ENCODE results near the gene SMURF1. TPM values are rescaled to one million over a fixed set of nuclear protein-coding genes. Genes with fewer than 3 reads are reported as not detected.

The SMURF1 gene
- total RNA-seq, 1 experiment from 2014 or later = 19.0 TPM

DNA sequence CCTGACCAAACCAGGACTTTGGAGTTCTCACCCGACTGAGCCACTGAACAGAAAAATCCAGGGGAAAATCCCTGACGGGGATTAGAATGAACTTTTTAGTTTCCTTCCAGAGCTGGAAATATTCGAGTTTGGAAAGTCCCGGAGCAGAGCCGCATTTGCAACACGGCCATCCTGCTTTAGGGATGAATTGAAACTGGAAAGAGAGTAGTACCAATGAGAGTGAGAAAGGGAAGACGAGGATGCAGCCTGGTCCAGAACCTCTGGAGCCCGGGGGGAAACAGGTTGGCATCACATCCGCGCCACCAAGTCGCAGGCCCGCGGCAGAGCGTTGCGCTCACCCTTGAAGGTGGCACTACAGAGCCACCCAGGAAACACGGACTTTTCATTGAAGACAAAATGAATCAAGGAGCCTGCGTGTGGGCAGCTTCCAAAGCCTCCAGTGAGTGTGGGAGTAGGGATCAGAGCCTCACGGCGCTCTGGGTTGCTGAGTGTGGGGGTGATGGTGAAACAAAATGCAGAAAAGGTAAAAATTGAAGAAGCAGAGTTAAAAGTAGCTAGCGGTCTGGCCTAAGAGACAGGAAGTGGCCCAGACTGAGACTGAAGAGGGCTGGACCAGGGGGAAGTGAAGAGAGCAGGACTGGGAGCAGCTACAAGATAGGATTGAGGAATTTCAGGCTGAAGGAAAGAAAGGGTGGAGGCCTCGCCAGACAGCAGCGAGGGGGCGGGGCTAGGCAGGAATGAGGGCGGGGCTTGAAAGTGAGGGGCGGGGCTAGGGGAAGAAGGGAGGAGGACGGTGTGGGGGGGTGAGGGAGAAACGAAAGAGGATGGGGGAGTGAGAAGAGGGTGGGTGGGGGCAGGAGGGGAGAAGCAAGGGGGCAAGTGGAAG lies 1.8 kb downstream of the SMURF1 start:
- DNase-seq (ENCODE audit: low spot score) = peak; percentile 85

DNA sequence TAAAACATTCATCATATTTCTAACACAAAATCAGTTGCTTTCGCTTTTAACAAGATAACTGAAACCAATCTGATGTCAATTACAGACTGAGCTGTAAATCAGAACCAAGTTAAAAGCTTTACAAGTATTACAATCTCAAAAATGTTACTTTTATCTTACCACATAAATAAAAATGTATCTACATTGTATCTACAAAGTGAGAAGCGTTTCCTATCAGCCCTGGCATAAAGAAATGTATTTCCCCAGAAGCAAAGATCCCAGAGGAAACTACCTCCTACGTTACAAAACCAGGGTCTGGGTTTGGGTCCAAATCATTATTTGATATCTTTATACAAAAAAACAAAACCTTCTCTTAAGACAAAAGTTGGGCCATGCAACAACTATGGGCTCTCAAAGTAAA lies 2.6 kb downstream of the SMURF1 start:
- DNase-seq (ENCODE audit: low spot score) = no peak

DNA sequence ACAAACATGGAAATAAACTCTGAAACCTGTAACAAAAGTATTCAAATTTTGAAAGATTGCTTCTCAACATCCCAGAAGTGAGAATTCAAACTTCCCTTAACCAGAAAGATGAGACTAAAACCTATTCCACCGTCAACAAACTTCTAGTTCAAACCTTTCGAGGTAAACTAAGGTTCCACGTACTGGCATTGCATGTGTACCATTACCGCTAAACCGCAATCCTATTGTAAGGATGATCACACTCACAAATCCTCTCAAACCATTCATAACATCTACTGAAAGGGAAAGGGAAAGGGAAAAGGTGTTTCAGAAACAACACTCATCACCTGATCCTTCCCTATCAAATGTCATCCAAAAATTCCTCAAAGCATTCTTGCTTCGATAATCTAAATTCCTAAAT lies 3.1 kb downstream of the SMURF1 start:
- DNase-seq (ENCODE audit: low spot score) = no peak

DNA sequence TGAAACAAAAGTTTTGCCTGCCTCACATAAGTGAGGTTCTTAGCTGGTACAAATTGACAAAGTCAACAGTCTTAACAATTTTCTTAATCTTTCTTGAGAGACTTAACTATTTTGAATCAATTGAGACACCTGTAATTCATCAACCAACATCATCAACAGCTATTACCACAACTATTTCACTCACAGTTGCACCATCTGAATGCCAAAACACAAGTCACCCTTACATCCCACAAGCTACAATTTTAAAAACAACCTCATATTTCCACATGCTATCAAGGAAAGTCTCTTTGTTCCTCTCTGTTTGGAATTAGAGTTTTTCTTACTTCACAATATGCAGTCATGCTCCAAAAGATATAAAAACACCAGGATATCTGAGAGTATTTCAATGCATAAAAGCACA lies 4.9 kb downstream of the SMURF1 start:
- no peak for DNase-seq (ENCODE audit: low spot score)

DNA sequence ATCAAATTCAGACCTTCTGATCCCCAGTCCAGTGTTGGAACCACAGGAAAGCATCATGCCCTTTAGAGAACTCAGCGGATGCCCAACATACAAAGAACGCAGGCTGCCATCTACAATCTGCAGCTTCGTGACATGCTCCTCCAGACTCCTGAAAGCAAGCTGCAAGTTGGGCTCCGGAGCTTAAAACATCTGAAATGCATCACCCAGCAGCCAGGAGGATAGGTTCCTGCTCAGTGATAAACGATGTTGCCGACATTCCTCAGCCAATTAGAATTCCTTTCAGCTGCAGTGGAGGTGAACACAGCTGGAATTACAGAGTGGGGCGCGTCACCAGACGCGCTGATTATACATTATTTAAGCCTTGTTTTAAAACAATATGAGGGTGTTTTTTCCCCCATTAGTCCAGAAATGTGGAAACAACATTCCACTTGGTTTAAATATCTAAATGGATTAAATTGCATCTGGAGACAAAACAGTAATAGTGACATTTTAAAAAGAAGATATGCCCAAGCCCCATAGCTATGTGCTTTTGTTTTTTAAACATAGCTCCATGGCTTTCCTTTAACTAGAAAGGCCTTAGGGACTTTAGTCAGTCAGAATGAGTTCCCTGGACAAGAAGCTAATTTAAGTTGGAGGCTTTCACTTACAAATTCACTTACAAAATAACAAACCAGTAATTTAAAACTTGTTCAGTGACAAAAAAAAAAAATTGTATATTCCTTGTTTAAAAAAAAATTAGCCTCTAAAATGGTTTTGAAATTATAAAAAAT lies 6.3 kb downstream of the SMURF1 start:
- peak; percentile 63 for DNase-seq (ENCODE audit: low spot score)

DNA sequence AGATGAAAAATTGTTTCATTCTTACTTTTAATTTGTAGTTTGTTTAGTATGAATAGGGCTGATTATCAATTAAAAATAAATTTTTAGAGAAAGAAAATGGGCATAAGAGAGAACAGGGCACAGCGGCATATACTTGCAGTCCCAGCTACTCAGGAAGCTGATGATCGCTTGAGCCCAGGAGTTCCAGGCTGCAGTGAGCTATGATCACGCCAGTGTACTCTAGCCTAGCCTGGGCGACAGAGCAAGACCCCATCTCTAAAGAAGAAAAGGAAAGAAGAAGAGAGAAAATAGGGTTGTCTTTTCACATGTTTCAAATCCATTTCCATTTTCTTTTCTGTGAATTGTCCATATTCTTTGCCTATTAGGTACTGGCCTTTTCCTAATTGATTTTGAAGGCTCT lies 8.0 kb downstream of the SMURF1 start:
- DNase-seq (ENCODE audit: low spot score) = no peak

DNA sequence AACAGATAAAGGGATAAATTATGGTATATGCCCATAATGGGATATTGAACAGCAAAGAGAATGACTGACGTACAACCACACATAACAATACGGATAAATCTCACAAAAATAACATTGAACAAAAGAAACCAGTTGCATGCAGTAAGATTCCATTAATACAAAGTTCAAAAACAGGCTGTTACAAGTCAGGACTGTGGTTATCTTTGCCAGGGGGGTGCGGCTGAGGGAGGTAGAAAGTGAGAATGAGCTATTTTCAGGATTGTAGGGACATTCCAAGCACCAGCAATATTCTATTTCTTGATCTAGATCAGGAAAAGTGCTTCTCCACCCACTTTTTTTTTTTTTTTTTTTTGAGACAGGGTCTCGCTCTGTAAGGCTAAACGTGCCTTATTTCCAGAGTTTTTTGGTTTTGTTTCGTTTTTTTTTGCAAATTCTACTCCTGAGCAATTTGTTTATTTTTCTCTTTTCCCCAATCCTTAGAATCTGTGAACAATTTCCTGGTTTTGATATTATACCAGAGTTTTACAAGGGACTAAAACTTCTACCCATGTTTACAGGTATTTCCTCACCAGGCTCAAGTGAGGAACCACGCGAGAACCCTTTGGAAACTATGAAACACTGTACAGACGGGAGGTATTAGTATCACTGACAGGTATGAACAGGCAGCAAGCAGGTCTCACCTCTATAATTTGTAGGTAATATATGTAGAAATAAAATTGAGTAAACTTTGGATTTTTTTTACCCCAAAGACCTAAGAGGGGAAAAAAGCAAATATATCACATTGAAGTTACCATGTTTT lies 9.9 kb downstream of the SMURF1 start:
- no peak for DNase-seq (ENCODE audit: low spot score)

DNA sequence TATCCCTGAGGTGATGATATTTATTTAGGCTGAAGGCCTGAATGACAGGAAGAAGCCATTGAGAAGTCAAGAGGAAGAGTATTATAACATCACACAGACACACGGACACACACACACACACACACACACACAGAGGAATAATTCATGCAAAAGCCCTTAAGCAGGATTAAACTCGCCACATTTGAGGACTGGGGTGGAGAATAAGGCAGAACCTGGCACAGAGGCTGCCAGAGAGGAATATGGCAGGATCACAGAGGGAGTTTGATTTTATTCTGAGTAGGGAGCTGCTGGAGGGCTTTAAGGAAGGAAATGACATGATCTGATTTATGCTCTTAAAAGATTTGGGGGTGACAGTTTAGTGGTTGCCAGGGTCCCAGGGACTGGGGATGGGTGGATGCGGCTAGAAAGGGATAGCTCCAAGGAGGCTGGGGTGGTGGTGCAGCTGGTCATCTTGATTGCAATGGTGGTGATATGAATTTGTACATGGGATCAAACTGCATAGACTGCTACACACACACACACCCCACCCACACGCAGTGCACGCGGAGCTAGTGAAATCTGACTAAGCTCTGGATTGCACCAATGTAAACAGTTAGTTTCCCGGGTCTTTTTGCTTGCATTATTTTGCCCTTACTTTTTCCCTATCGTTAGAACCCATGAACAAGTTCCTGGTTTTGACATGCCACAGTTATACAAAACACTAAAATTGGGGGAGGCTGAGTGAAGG lies 11.2 kb downstream of the SMURF1 start:
- DNase-seq (ENCODE audit: low spot score) = no peak

DNA sequence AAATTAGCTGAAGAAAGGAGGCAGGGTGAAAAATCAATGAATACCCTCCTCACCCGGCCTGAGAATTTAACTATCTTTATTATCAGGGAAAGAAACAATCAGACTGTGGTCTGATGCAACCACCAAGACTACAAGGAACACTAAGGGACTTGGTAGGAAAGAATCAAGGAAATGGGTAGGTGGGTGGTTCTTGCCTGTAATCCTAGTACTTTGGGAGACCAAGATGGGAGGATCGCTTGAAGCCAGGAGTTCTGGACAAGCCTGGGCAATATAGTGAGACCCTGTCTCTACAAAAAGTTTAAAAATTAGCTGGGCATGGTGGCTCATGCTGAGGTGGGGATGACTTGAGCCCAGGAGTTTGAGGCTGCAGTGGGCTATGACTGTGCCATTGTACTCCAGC lies 12.6 kb downstream of the SMURF1 start:
- DNase-seq (ENCODE audit: low spot score) = no peak

DNA sequence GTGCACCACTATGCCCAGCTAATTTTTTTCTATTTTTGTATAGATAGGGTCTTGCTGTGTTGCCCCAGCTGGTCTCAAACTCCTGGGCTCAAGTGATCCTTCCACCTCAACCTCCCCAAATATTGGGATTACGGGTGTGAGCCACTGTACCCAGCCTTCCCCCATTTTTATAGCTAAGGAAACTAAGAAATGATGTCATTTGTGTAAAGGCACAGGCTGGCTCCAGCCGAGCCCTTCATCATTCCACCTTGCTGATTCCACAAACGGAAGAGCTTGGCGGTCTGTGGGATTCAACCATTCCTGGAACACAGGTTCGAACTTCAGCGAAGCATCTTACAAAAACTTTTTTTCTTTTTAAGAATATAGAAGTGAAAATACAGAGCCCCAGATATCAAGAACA lies 14.4 kb downstream of the SMURF1 start:
- no peak for DNase-seq (ENCODE audit: low spot score)

DNA sequence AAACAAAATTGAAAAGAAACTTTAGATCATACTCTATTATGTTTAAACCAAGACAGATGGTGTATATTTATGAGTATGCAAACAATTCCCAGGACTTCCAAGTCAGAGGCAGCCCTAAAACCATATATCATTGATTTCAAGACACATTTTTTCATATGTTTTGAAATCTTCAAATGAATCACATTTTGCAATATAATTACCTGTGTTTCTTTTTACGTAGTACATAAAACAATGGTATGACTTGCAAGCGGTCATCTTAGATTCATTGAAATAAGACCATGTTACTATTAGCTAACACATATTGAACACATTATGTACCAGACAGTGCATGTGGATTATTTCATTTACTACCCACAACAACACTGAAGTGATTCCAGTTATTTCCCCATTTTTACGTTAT lies 14.9 kb downstream of the SMURF1 start:
- no peak for DNase-seq (ENCODE audit: low spot score)

DNA sequence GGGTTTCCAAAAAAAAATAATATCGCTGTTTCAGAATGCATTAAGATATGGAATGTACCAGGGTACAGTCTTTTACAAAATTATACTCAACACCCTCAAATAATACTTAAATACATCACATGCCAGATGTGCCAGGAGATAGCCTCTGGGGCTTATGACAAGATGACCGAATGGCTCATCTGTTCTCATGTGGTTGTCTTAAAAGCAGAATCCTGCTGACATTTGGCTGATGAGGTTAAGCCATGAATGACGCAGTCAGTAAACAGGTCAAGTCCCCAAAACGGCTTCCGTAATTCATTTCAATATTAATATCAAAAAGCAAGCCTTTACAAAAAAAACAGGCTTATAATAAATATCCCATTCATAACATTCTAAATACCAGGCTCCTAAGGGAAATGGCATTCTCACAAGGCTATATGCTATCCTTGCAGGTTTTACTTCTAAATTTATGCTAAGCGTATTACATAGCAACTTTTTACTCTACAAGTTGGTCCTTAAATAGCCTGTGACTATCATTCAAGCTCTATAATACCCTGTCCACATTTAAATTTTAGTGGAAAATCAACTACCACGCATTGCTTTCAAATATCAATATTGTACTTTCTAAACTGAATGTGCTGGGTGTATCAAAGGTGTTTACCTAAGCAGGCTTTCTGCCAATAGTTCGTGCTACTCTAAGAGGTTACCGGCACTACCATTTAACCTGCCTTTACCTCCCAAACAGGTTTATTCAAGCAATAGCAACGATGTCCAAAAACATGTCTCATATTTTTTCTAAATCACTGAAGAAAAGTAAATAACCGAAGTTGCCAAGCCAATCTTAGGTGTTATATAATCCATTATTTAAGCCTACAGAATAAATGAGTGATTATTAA lies 15.6 kb downstream of the SMURF1 start:
- DNase-seq (ENCODE audit: low spot score) = no peak

DNA sequence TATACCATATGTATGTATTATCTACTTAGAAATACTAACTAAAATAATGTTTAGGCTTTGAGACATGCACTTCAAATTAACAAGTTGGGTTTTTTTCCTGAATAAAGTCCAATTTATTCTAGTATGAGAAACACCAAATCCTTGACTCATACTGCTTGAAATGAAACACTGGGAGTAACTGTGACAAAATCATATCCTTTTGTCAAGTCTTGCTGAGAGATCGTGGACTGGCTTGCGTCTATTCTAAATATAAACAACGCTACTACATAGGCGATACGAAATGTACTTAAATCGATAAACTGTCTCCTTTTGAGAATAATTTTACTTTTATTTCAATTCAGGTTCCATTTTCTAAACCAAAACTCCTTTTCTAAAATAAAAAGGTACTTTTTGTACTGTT lies 16.3 kb downstream of the SMURF1 start:
- DNase-seq (ENCODE audit: low spot score) = no peak

DNA sequence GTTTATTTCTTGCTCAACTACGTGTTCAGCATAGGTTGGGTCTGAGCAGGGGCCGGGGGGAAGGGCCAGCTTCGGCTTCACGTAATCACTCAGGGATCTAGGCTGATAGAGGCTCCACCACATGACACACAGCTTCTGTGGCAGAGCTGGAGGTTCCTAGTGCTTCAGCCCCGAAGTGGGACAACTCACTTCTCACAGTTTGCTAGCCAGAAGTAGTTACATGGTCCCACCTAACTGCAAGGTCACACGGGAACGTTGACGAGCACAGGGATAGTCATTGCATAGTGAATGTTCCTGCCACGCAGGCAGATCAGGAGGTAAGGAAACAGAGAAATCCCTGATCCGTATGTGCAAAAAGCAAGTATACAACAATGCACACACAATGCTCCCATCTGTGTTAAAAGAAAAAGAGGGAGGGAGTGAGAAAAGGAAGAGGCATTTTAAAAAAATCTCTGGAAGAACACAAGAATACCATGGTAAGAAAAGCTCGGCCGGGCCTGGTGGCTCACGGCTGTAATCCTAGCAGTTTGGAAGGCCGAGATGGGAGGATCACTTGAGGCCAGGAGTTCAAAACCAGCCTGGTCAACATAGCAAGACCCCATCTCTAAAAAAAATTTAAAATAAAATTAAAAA lies 16.9 kb downstream of the SMURF1 start:
- DNase-seq (ENCODE audit: low spot score) = no peak

DNA sequence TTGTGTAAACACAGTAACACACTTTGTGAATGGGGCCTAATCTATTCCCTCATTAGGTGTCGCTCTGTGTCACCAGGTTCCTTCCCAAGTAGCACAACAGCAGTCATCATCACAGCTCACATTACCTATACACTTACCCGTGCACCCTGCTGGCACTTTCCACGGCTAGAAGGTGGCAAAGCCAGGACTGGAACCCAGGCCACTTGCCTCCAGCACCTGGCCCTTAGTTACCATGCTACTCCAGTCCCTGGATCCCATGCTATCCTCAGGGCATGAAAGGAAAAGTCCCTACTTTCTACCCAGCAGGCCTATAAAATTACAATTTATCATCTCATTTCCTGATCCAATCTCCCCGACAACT lies 18.4 kb downstream of the SMURF1 start:
- DNase-seq (ENCODE audit: low spot score) = no peak

DNA sequence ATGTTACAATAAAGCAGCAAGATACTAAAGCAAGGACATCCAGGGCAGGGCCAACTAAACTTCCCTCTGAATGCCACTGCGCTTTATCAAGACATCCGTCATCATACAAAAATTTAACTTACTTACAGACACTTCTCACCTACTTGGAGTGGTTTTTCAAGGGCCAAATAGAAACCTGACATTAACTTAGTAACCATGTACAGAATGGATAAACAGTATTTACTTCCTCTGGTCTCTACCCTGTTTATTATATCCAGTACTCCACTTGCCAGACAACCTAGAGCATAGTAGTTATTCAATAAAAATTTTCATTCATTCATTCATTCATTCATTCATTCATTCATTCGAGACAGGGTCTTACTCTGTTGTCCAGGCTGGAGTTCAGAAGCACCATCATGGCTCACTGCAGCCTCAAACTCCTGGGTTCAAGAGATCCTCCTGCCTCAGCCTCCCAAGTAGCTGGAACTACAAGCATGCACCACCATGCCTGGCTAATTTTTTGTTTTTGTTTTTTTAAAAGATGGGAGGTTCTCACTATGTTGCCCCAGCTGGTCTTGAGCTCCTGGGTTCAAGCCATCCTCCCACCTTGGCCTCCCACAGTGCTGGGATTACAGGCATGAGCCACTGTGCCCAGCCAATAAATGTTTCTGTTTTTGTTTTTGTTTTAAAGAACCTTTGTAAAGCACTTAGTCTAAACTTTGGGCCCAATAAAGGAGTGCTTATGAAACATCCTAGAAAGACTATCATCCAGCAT lies 19.0 kb downstream of the SMURF1 start:
- no peak for DNase-seq (ENCODE audit: low spot score)

DNA sequence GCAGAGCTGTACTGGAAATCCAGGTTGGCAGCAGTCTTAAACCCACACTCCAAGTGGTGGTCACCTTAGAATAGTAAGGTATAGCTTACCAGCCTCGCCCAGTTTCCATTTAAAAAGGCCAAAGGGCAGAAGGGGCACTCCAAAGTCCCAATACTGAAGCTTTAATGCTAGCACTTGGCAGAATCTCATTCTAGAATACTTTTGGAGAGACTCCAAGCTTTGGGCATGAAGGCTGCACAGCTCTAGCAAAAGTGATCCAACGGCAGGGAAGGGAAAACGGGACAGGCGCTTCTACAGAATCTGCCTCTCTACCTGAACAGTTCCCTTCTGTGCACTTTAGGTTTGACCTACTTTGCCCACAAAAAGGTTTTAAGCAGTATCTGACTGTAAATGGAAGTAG lies 19.7 kb downstream of the SMURF1 start:
- no peak for DNase-seq (ENCODE audit: low spot score)

DNA sequence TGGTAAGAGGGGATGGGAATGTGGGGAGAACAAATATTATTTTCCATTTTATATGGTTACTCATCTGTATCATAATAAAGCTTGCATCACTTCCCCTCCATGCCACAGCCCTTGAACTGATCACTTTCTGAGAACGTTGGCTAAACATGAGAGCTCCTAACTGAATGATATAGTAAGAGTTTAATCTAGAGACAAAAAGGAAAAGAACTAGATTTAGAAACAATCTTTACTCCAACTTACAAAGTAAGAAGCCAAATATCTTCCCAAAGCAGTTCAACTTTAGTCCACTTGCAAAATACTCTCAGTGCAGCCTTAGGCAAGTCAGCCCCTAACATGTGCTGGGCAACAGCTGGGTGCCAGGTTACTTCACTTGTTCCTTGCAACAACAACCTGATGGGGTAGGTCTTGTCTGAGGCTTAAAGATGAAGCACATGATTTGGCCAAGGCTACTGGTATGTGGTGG lies 20.3 kb downstream of the SMURF1 start:
- DNase-seq (ENCODE audit: low spot score) = no peak

DNA sequence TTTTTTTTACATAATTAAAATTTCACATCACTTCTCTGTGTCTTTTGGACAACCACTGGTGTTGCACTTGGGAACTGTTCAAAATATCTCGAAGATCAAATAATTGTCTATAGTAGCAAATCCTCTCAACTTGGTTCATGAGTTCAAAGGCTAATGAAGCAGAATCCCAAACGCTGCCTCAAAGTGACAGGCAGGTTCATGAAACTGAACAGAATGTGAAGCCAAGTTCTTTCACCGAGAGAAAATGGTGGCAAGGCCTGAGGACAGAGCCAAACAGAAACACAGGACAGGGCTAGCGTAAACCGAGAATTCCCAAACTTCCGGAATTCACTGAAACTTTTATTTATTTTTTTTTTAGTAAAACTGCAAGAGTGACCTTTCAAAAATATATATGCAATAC lies 21.1 kb downstream of the SMURF1 start:
- DNase-seq (ENCODE audit: low spot score) = no peak

Measured in H4 (cell line).